ENCODE results near the gene PGPEP1. TPM values are rescaled to one million over a fixed set of nuclear protein-coding genes. Genes with fewer than 3 reads are reported as not detected.

Gene PGPEP1, protein sequence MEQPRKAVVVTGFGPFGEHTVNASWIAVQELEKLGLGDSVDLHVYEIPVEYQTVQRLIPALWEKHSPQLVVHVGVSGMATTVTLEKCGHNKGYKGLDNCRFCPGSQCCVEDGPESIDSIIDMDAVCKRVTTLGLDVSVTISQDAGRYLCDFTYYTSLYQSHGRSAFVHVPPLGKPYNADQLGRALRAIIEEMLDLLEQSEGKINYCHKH
- 8.2 and 12.6 TPM in 2 replicates for total RNA-seq

DNA sequence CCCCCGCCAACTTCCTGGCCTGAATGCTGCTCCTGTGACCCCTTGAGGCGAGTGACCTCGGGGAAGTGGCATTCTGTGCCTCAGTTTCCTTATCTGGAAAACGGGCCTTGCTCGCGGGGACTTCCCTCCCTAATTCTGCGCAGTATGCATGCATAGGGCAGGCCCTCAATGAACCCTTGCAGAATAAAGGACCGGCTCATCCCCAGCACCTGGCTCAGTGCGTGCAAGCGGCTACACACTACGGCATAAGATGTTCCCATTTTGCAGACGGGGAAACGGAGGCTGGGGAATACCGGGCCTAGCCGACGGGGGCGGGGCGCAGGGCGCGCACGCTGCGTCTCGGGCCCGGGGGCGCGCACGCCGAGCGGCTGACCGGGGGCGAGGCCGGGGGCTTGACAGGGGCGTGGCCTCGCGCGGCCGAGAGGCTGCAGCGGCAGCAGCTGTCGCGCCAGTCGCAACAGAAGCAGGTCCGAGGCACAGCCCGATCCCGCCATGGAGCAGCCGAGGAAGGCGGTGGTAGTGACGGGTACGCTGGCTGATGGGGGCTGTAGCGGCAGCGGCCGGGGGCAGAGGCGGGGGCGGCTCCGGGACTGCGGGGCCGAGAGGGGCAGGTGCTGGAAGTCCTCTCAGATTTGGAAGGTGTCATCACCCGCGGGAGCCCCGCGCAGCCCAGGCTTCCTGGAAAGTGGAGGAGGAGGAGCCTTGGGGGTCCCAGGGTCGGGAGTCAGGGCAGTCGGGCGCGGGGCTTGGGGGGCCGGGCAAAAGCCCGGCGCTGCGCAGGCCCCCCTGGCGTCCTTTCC is at the start of gene PGPEP1:
Gene PGPEP1 (plus strand): TSS at position 409 of the 800 bp plus-strand sequence. CDS start 84 bp downstream, at position 493.
- Histone ChIP-seq H3K4me3 (ENCODE audit: low read depth, low read length) (peak within 1 kb of the TSS; percentile 54), H3K36me3 (ENCODE audit: control insufficient read depth, insufficient read depth, low read length) (no peaks in the 10 kb centered on the region), H3K27me3 (ENCODE audit: control insufficient read depth, insufficient read depth, low read length) (peaks cover 1% of the 10 kb centered on the region)
- TF ChIP-seq, protein P1, sequence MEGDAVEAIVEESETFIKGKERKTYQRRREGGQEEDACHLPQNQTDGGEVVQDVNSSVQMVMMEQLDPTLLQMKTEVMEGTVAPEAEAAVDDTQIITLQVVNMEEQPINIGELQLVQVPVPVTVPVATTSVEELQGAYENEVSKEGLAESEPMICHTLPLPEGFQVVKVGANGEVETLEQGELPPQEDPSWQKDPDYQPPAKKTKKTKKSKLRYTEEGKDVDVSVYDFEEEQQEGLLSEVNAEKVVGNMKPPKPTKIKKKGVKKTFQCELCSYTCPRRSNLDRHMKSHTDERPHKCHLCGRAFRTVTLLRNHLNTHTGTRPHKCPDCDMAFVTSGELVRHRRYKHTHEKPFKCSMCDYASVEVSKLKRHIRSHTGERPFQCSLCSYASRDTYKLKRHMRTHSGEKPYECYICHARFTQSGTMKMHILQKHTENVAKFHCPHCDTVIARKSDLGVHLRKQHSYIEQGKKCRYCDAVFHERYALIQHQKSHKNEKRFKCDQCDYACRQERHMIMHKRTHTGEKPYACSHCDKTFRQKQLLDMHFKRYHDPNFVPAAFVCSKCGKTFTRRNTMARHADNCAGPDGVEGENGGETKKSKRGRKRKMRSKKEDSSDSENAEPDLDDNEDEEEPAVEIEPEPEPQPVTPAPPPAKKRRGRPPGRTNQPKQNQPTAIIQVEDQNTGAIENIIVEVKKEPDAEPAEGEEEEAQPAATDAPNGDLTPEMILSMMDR (IDR thresholded peaks at IDR 0.05; ENCODE audit: insufficient read depth, low read length, severe bottlenecking), result no peak
- no peak for FAIRE-seq
- no peak for DNase-seq (ENCODE audit: low read depth)

DNA sequence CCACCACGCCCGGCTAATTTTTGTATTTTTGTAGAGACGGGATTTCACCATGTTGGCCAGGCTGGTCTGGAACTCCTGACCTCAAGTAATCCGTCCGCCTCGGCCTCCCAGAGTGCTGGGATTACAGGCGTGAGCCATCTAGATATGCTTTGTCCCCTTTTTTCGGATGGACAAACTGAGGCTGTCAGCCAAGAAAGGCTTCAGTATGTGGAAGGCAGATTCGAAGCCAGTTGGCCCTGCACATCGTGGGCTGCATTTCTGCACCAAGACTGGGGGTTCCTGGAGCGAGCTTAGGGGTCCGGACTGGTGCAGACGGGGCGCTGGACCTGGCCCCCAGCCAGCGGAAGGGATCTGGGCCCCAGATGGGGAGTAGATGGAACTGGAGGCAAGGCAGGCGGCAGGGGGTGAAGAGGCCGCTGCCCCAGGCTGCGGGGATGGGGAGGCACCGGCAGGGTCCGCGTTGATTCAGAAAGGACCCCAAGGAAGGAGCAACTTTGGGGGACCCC is 49.3 kb upstream of the PGPEP1 start:
- FAIRE-seq (no peak), DNase-seq (ENCODE audit: low read depth) (no peak)
- TF ChIP-seq, protein P1 (IDR thresholded peaks at IDR 0.05; ENCODE audit: insufficient read depth, low read length, severe bottlenecking), result no peak
- Histone ChIP-seq H3K4me3 (ENCODE audit: low read depth, low read length) (no peak overlapping the region), H3K36me3 (ENCODE audit: control insufficient read depth, insufficient read depth, low read length) (no peaks in the 10 kb centered on the region), H3K27me3 (ENCODE audit: control insufficient read depth, insufficient read depth, low read length) (no peaks in the 10 kb centered on the region)

DNA sequence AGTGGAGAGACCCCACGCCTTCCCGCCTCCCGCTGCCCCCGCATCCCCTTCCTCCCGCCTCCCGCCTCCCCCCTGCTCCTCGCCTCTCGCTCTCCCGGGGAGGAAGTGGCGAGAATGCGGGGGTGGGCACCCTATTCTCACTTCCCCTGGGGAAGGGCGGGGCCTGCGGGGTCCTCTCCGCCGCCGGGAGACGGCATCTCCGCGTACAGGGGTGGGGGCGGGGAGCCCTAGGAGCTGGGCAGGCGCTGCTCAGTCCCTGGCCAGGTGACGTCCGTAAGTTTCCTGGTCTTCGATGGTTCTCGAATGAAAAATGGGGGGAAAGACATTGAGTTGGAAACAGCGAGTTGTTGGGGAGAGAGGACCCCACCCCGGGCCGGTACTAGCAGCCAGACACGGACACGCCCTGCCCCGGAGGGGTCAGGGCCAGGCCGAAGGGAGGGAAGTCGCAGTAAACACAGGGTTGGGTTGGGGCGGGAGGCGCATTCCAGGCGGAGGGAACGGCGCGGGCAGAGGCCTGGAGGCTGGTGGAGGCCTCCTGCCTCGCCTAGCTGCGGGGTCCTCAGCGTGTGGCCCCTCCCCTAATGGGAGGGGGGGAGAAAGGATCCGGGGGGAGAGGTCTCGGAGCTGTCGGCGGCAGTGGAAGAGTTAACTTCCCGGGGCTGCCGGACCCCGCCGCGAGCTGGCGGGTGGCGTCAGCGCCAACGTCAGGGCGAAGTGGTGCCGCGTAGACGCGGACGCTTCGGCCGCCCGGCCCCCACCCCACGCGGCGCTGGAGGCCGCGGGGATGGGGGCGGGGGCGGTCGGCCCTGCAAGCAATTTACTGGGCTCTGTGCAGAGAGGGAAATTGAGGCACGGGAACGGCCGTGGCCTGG is 48.6 kb upstream of the PGPEP1 start:
- TF ChIP-seq, protein P1 (IDR thresholded peaks at IDR 0.05; ENCODE audit: insufficient read depth, low read length, severe bottlenecking), result no peak
- Histone ChIP-seq H3K4me3 (ENCODE audit: low read depth, low read length) (peak overlapping the region; percentile 43), H3K36me3 (ENCODE audit: control insufficient read depth, insufficient read depth, low read length) (no peaks in the 10 kb centered on the region), H3K27me3 (ENCODE audit: control insufficient read depth, insufficient read depth, low read length) (no peaks in the 10 kb centered on the region)
- FAIRE-seq (no peak), DNase-seq (ENCODE audit: low read depth) (peak; percentile 41)

DNA sequence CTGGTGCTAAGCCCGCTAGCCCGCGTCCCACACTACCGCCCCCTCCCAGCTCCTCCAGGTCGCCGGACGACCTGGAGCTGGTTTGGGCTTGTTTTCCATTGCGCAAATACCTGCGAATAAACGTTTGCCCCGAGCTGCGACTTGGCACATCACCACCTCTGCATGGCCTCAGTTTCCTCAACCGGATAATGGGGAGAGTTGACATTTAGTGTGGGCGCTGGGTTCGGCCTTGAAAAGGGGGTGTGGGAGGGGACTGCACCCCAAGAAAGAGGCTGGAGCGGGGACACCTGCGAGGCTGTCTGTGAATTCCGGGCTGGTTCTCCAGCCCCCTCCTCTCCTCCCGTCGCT is 48.0 kb upstream of the PGPEP1 start:
- FAIRE-seq (no peak), DNase-seq (ENCODE audit: low read depth) (peak; percentile 67)
- H3K4me3 ChIP-seq (ENCODE audit: low read depth, low read length), result peak overlapping the region; percentile 43
- no peaks in the 10 kb centered on the region for H3K27me3 ChIP-seq (ENCODE audit: control insufficient read depth, insufficient read depth, low read length)
- TF ChIP-seq, protein P1 (IDR thresholded peaks at IDR 0.05; ENCODE audit: insufficient read depth, low read length, severe bottlenecking), result no peak
- no peaks in the 10 kb centered on the region for H3K36me3 ChIP-seq (ENCODE audit: control insufficient read depth, insufficient read depth, low read length)

DNA sequence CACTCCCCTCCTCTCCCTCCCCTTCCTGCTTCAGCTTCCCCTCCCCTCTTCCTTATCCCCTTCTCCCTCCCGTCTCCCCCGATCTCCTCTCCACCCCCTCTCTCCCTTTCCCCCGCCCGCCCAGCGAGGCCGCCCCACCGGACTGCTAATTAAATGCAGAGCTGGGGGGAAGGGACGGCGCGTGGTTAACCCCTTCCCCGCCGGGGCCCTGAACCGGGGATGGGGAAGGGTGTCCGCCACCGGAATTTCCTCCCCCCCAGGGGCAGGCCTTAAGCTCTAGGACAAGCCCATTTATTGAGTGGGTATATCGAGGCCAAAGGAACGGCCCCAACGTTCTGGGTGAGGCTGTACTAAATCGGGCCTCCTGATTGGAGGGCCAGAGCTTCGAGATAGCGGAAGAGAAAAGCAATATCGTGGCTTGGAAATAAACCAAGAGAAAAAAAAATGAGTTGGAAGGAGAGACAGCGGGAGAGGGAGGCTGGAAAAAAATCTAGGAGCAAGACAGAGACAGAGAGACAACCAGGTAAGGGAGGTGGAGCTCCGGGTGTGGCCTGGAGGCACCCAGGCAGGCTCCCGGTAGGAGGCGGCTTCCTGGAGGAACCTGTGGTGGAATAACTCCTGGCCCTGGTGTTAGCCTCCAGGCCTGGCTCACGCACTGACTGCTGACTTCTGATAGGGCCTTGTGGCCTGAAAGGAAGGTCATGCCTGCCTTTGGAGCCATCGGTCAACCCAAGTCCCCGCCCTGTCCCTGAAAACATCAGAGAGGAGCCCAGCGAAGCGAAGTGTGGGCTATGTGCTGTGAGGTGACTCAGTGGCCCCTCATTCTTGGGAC is 47.4 kb upstream of the PGPEP1 start:
- Histone ChIP-seq H3K4me3 (ENCODE audit: low read depth, low read length) (peak overlapping the region; percentile 43), H3K27me3 (ENCODE audit: control insufficient read depth, insufficient read depth, low read length) (no peaks in the 10 kb centered on the region), H3K36me3 (ENCODE audit: control insufficient read depth, insufficient read depth, low read length) (no peaks in the 10 kb centered on the region)
- DNase-seq (ENCODE audit: low read depth), result no peak
- no peak for FAIRE-seq
- TF ChIP-seq, protein P1 (IDR thresholded peaks at IDR 0.05; ENCODE audit: insufficient read depth, low read length, severe bottlenecking), result no peak
